HL-60 (cell line): ENCODE measurements around the gene ADGRL3.

Experiments
- CTCF ChIP-seq: IDR thresholded peaks from one replicate; pipeline ENCODE4 v1.5.1; 2011; ENCODE audit warnings: low read length, control low read depth, inconsistent platforms; ENCODE audit not compliant: insufficient read depth
- GABPA ChIP-seq: IDR thresholded peaks from 2 replicates; pipeline ENCODE4 v1.6.1; 2012; ENCODE audit warnings: low read depth
- POLR2AphosphoS5 ChIP-seq: IDR thresholded peaks from 2 replicates; pipeline ENCODE4 v1.6.1; 2012; ENCODE audit warnings: low read depth
- REST ChIP-seq: IDR thresholded peaks from 2 replicates; pipeline ENCODE4 v1.6.1; 2012; ENCODE audit warnings: low read depth; ENCODE audit not compliant: insufficient replicate concordance

- TF ChIP-seq POLR2AphosphoS5, result no peak
- no peak for TF ChIP-seq CTCF
- no peak for TF ChIP-seq REST
- TF ChIP-seq GABPA, result no peak
Observed at GRCh38 chr4:61389640-61390039, 189.5 kb downstream of the ADGRL3 start.
